Keratinocyte (primary cell): Measurements from ENCODE around the gene ERGIC1. TPM values are rescaled to one million over a fixed set of nuclear protein-coding genes. Genes with fewer than 3 reads are reported as not detected.

ENCODE experiments used
- DNase-seq: peaks from one replicate; pipeline ENCODE4 v3.0.0-alpha.2; 2011; ENCODE audit warnings: low read depth, missing footprints, low spot score
- FAIRE-seq: peaks from 2 replicates; lab custom pipeline; 2011; peaks lifted over from hg19 to GRCh38; lab: Jason Lieb, UNC
- H2AFZ ChIP-seq: 2 replicates; pipeline ENCODE4 v1.6.0; 2012; ENCODE audit warnings: low read length, control low read depth, inconsistent platforms; ENCODE audit not compliant: control insufficient read depth
- H3K27ac ChIP-seq: 2 replicates; pipeline ENCODE4 v1.5.1; 2011; ENCODE audit warnings: low read length; ENCODE audit not compliant: control insufficient read depth, insufficient read depth
- H3K27me3 ChIP-seq: 3 replicates; pipeline ENCODE4 v1.6.0; 2011; ENCODE audit warnings: low read length; ENCODE audit not compliant: control insufficient read depth, insufficient read depth; ENCODE audit errors: extremely low read depth
- H3K36me3 ChIP-seq, 2 experiments: 2 replicates in 1 of 2; 3 replicates in 1 of 2; pipeline ENCODE4 v1.5.1; 2011; ENCODE audit warnings: low read length in 2 of 2, mild to moderate bottlenecking in 1 of 2; ENCODE audit not compliant: control insufficient read depth in 2 of 2, insufficient read depth in 2 of 2; ENCODE audit errors: extremely low read depth in 1 of 2
- H3K4me1 ChIP-seq: 3 replicates; pipeline ENCODE4 v1.5.1; 2011; ENCODE audit warnings: low read length; ENCODE audit not compliant: control insufficient read depth, insufficient read depth; ENCODE audit errors: extremely low read depth
- H3K4me2 ChIP-seq: 3 replicates; pipeline ENCODE4 v1.6.0; 2011; ENCODE audit warnings: low read depth, low read length; ENCODE audit not compliant: control insufficient read depth, insufficient read depth; ENCODE audit errors: extremely low read depth
- H3K4me3 ChIP-seq, 3 experiments: fragments of 200-600 bp in 1 of 3; sonication (generic) in 1 of 3; 2 replicates in 2 of 3; 3 replicates in 1 of 3; pipeline ENCODE4 v1.5.1; 2011 to 2016; ENCODE audit warnings: low read length in 3 of 3, mild to moderate bottlenecking in 3 of 3, control low read depth in 2 of 3, inconsistent platforms in 1 of 3, low read depth in 1 of 3, mixed read lengths in 1 of 3, mixed run types in 1 of 3, moderate library complexity in 1 of 3; ENCODE audit not compliant: control insufficient read depth in 2 of 3, insufficient read depth in 2 of 3; ENCODE audit errors: extremely low read depth in 1 of 3
- H3K79me2 ChIP-seq: 2 replicates; pipeline ENCODE4 v1.6.0; 2012; ENCODE audit warnings: low read length; ENCODE audit not compliant: control insufficient read depth, insufficient read depth
- H3K9ac ChIP-seq: 3 replicates; pipeline ENCODE4 v1.6.0; 2011; ENCODE audit warnings: low read length; ENCODE audit not compliant: control insufficient read depth, insufficient read depth; ENCODE audit errors: extremely low read depth
- H3K9me1 ChIP-seq: 3 replicates; pipeline ENCODE4 v1.6.0; 2011; ENCODE audit warnings: low read length; ENCODE audit not compliant: control insufficient read depth, insufficient read depth; ENCODE audit errors: extremely low read depth
- H3K9me3 ChIP-seq: 2 replicates; pipeline ENCODE4 v1.5.1; 2012; ENCODE audit warnings: low read depth, low read length; ENCODE audit not compliant: control insufficient read depth
- H4K20me1 ChIP-seq: 3 replicates; pipeline ENCODE4 v1.6.0; 2011; ENCODE audit warnings: low read length; ENCODE audit not compliant: control insufficient read depth, insufficient read depth; ENCODE audit errors: extremely low read depth
- CTCF ChIP-seq, 3 experiments: IDR thresholded peaks in 1 of 3; conservative IDR thresholded peaks in 1 of 3; optimal IDR thresholded peaks in 1 of 3; 2 replicates in 2 of 3; 3 replicates in 1 of 3; pipeline versions ENCODE3 to v1.5.1; 2011; ENCODE audit warnings: low read length in 3 of 3, mild to moderate bottlenecking in 3 of 3, moderate library complexity in 2 of 3, control low read depth in 1 of 3, inconsistent platforms in 1 of 3; ENCODE audit not compliant: insufficient read depth in 2 of 3; ENCODE audit errors: extremely low read depth in 1 of 3
- EZH2 ChIP-seq: IDR thresholded peaks from one replicate; pipeline ENCODE4 v1.6.1; 2012; ENCODE audit warnings: inconsistent platforms, mild to moderate bottlenecking, low read length, moderate library complexity
- dilution Hi-C: fragments of 300-500 bp; cut with MboI; formaldehyde crosslinking; loops from one replicate; pipeline ENCODE4 v1.7.0; 2020; ENCODE audit warnings: low sequenced_read_pairs; ENCODE audit not compliant: extremely low pct_ligation_motif_present
- polyA plus RNA-seq, 5 experiments: library from polyadenylated mRNA; depleted of rRNA in 3 of 5; stranded (reverse) in 3 of 5; stranded (forward) in 1 of 5; unstranded in 1 of 5; fragments of >200 nt; gene quantifications; 1 replicate in 1 of 5; 2 replicates in 3 of 5; 3 replicates in 1 of 5; pipeline versions ENCODE4 v1.2.1 to v1.2.3, GENCODE V29; 2011 to 2012; ENCODE audit warnings: missing spikeins in 2 of 5, low read depth in 1 of 5, low replicate concordance in 1 of 5

ERGIC1 gene
- polyA plus RNA-seq, 1 donor (not counting 4 experiments of a cell fraction or from before 2014, with no cell fraction given): 93.4 TPM

- Histone ChIP-seq H2AFZ (no peak overlapping the region), H3K27me3 (no peaks in the 10 kb centered on the region), H3K36me3 (no peaks in the 10 kb centered on the region), H3K4me1 (peaks cover 53% of the 10 kb centered on the region), H3K9me1 (no peaks in the 10 kb centered on the region), H3K9ac (peak overlapping the region; percentile 75), H3K9me3 (no peaks in the 10 kb centered on the region), H3K4me3 (no peak overlapping the region), H3K4me2 (no peak overlapping the region), H3K79me2 (peaks cover 9% of the 10 kb centered on the region), H3K27ac (peak overlapping the region; percentile 93), H4K20me1 (no peaks in the 10 kb centered on the region)
- TF ChIP-seq CTCF (optimal IDR thresholded peaks at IDR 0.05 in 1 of 3, IDR thresholded peaks at IDR 0.05 in 1 of 3, conservative IDR thresholded peaks at IDR 0.05 in 1 of 3; ENCODE audit: extremely low read depth in 1 of 3, insufficient read depth in 2 of 3, low read length in 3 of 3) (no peak), EZH2 (no peak)
- DNase-seq (no peak), FAIRE-seq (no peak)
- dilution Hi-C loops: no loop called here
These were observed 37.9 kb downstream of the ERGIC1 start for GRCh38 chr5:172871982-172872381.

GRCh38 chr5:172872997-172873491, 39.0 kb downstream of the ERGIC1 start:
- H3K27ac ChIP-seq: no peak overlapping the region
- H3K36me3 ChIP-seq: peaks cover 0 to 1% of the 10 kb centered on the region in 2 experiments
- DNase-seq (no peak), FAIRE-seq (no peak)
- TF ChIP-seq EZH2 (no peak), CTCF (optimal IDR thresholded peaks at IDR 0.05 in 1 of 3, IDR thresholded peaks at IDR 0.05 in 1 of 3, conservative IDR thresholded peaks at IDR 0.05 in 1 of 3; ENCODE audit: extremely low read depth in 1 of 3, insufficient read depth in 2 of 3, low read length in 3 of 3) (no peak)
- dilution Hi-C loops: no loop called here
- H3K4me2 ChIP-seq: no peak overlapping the region
- no peak overlapping the region for H2AFZ ChIP-seq
- no peak overlapping the region for H3K4me3 ChIP-seq
- peaks cover 14% of the 10 kb centered on the region for H3K79me2 ChIP-seq
- H3K9me3 ChIP-seq: no peaks in the 10 kb centered on the region
- H3K27me3 ChIP-seq: no peaks in the 10 kb centered on the region
- H3K4me1 ChIP-seq: peaks cover 50% of the 10 kb centered on the region
- no peaks in the 10 kb centered on the region for H3K9me1 ChIP-seq
- no peaks in the 10 kb centered on the region for H4K20me1 ChIP-seq
- no peak overlapping the region for H3K9ac ChIP-seq
